H4 (cell line): Measurements from ENCODE around the gene ADAR. TPM values are rescaled to one million over a fixed set of nuclear protein-coding genes. Genes with fewer than 3 reads are reported as not detected.
A peak's percentile ranks its signal among the peaks of the same experiment; 100 is the strongest.

Experiments used
- DNase-seq: peaks from one replicate; pipeline ENCODE4 v3.0.0-alpha.2; 2015; ENCODE audit warnings: low spot score
- total RNA-seq: library from RNA; depleted of rRNA; stranded (reverse); fragments of >200 nt; shearing (Covaris generic); gene quantifications from 2 replicates; pipeline ENCODE4 v1.2.3, GENCODE V29; 2014

Gene ADAR
- total RNA-seq, 1 experiment from 2014 or later = 120 TPM

DNA sequence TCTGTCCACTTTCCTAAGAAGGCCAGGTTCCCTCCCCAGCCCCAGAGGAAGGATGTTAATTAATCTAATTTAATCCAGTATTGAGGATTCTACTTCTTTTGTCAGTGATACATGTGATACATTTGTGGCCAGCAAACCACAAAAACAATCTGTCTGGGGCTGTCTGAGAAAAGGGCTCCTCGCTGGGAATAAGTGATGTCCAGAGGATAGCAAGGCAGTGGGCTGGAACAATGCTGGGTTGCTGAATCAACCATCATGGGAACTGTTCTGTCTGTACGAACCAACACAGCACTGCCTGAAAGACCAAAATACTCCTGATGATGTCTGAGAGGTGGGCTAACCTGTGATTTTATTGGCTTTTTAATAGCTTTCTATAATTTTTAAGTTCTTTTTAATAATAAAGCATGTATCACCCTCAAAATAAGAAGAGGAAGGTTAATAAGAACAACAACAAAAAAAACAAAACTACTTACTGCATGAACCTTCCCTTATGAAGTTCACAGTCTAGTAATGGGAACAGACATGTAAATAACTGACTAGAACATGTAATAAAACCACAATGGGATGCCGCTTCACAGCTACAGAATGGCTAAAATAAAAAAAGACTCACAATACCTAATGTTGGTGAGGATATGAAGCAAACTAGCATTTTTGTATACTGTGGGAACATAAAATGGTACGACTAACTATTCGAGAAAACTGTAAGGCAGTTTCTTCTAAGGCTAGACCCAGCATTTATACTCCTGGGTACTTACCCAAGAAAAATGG, 11.4 kb upstream of the ADAR start:
- no peak for DNase-seq

DNA sequence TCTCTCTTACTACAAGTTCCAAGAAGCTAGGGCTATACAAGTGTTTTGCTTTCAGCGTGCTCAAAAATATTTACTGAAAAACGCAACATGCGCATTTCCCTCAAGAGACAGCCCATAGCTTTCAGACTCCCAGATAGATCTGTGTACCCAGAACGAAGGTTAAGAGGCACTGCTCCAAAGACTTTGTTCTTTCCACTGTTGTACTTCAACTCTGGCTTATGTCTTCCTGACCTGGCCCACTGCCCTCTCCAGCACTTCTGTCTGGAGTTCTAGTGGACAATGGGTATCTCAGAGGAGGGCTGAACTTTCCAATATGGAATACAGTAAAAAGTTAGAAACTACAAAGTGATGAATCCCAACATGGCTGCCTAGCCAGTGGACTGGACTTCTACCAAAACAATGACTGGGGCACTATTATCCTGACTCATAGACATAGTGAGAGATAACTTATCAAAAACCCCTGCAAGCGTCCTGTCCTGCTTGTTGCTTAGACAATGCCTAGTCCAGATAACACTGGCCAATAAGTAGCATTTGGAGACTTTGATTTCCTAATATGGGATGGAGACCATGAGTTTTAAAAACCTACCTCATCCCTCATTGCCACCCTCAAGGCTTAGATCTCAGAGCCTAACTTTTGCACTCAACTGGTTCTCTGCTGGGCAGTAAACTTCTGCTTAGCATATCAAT, 8.8 kb upstream of the ADAR start:
- no peak for DNase-seq

GRCh38 chr1:154615411-154615810, 7.4 kb upstream of the ADAR start:
- no peak for DNase-seq

DNA sequence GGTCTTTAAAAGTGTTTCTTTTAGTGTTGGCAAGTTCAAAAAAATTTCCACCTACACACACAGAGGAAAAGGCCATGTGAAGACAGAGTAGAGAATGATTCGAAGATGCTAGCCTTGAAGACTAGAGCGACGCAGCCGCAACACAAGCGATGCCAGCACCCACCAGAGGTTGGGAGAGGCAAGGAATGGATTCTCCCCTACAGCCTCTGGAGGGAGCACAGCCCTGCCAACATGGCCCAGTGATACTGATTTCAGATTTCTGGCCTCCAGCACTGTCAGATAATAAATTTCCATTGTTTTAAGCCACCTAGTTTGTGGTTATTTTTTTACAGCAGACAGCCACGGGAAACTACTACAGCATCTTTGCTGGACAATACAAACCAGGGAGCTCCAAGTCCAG, 6.9 kb upstream of the ADAR start:
- no peak for DNase-seq

- no peak for DNase-seq
Measured at GRCh38 chr1:154614247-154614646, 6.3 kb upstream of the ADAR start.

- no peak for DNase-seq
Measured at GRCh38 chr1:154611150-154611862, 3.3 kb upstream of the ADAR start.

DNA sequence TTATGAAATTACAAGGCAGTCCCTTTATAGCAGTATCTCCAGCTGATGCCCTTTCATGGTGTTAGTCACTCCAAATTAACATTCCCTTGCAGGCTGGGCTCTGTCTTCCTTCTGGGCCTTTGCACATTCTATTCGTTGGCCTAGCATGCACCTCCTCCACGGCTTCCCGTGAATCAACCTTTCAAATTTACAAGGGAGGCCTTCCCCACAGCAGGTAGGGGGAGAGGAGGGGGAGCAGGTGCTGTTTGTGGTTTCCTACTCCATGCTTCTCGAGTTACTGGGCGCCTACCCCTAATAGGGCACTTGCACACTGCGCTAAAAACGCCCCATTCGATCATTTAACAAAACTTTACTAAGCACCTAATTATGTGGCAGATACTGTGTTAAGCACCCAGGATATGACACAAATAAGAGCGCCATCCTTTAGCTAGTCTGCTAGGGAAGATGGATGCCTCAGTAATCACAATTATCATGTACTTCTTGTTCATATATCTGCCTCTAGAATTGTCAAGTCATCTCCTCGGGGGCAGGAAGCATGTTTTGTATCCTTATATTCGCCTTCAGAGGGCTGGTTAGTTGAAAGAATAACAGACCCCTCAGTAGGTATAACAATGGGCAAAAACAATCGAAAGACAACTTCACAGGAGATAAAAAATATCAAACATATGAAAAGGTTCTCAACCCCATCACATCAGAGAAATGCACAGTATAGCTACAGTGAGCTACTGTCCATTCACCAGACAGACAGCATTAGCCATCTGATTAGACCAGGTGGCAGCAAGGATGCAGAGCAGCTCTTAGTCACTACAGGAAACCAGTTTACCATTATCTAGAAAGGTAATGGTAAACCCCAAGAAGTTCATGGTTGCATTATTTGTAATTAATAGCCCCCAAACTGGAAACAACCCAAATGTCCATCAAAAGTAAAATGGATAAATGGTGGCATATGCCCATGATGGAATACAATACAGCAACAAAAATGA, 1.7 kb upstream of the ADAR start:
- DNase-seq = no peak

GRCh38 chr1:154608397-154609270, 648 bp upstream of the ADAR start:
- DNase-seq = peak; percentile 55

GRCh38 chr1:154607106-154607608, 829 bp downstream of the ADAR start:
- no peak for DNase-seq

DNA sequence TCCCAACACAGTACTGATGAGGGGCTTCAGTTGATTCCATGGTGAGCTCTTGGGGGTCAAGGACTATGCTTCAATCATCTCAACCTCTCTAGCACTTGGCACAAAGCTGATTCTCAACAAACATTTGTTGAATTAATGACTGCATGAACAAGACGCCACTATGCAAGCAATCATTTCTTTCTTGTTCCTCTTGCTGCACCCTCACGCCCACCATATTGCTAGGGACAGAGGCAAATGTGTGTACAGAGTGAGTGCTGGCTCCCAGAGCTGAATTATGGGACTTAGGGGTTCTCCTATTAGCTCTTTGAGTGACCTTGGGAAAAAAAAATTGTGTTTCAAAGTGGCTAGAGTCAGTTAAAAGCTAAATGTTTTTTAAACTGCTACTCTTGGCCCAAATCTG, 2.5 kb downstream of the ADAR start:
- no peak for DNase-seq

DNA sequence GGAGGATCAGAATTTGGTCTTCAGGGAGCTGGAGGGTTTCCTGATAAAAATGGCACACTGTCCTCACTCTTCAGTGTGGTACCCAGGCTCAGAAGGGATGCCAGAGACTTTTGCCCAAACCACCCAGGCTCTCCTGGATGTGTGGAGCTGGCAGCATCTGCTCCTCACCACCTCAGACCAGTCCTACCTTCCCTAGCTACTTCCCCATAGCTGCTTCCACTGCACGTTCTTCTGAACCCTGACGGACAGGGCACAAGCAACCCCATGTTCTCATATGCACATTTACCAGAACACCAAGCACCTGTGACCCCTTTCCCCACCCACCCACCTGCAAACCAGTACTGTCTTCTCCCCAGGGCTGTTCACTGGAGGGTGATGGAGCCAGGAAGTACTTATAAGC, 4.7 kb downstream of the ADAR start:
- no peak for DNase-seq

DNA sequence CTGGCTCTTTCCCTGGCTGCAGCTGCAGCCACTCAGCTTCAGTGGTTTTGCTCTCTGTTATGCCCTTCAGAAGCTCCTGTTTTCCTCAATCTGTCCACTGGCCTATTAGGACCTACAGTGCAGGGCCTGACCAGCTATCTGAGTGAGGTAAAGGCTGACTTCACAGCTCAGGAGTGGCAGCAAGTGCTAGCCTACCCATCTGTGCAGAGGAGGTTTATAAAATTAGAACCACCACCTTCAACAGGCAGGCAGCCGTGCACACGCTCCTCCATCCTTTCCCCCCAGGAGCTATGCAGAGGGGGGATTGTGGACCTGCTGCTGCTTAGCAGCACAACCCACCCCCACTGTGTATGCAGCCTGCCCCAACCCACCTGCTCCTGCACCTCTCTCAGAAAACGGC, 8.3 kb downstream of the ADAR start:
- no peak for DNase-seq

- DNase-seq = no peak
Measured at GRCh38 chr1:154598871-154599635, 8.9 kb downstream of the ADAR start.

DNA sequence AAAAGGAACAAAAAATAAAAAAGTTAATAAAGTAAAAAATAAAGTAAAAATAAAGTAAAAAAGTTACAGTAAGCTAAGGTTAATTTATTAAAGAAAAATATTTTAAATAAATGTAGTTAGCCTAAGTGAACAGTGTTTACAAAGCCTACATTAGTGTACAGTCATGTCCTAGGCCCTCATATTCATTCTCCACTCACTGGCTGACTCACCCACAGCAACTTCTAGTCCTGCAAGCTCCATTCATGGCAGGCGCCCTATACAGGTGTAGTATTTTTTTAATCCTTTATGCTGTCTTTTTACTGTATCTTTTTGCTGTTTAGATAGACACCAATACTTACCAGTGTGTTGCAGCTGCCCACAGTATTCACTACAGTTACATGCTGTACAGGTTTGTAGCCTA, 12.4 kb downstream of the ADAR start:
- no peak for DNase-seq

DNA sequence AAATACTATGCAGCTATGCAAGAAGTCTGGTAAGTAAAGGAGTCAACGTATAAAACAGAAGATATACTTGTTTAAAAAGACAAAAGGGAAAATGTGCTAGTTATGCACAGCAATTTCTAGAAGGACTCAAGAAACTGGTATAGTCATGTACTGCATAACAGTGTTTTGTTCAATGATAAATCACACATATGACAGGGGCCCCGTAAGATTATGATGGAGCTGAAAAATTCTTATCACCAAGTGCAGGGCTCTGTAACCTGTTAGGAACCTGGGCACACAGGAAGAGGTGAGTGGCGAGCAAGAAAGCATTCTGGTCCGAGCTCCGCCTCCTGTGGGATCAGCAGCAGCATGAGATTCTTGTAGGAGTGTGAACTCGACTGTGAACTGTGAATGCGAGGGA, 13.2 kb downstream of the ADAR start:
- DNase-seq = no peak

- DNase-seq = no peak
Measured at GRCh38 chr1:154593390-154593789, 14.6 kb downstream of the ADAR start.

- DNase-seq = no peak
Measured at GRCh38 chr1:154591206-154591605, 16.8 kb downstream of the ADAR start.

DNA sequence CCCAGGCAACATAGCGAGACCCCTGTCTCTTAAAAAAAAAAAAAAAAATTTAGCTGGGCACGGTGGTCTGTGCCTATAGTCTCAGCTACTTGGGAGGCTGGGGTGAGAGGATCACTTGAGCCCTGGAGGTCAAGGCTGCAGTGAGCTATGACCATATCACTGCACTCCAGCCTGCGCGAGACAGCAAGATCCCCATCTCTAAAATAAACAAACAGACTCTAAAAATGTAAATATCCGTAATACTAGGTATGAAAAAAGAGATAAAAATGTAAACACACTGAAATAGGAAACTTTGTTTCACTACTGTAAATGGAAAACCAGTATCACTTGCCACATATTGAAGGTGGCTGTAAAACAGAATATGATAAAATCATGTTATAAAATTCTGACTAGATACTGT, 17.2 kb downstream of the ADAR start:
- no peak for DNase-seq

DNA sequence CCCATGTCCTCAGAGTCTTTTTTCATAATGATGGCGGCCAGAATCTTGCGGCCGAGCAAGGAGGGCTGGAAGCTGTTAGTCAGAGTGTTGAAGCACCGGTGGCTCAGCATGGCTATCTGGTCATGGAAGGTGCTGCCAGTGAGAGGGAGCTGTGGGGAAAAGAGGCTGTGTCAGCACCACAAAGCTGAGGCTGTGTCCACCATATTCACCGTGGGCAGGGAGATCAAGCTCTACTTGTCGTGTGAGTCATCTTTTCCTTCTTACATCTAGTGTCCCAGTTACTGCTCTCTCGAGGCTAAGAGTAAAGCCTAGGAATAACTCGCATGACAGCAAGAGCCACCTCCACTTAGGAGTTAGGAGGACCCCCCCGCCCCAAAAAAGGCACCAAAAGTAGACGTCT, 18.2 kb downstream of the ADAR start:
- no peak for DNase-seq

DNA sequence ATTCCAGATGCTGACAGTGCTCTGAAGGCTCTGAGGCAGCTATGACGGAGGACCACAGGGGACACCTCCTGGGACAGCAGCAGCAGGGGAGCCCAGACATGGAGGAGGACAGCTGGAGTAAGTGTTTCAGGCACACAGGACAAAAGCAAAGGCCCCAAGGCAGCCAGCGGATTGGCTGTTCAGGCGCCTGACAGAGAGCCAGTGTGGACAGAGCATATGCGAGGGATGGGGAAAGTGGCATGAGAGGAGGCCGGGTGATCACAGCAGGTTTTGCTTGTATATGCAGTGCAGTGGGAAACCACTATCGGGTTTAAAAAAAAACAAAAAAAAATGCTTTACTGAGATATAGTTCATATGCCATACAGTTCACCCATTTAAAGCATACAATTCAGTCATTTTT, 21.3 kb downstream of the ADAR start:
- no peak for DNase-seq
